IMR-90 (cell line): ENCODE data around the gene SKAP1.

Experiments
- CEBPB ChIP-seq: IDR thresholded peaks from 2 replicates; pipeline ENCODE4 v1.6.1; 2012; ENCODE audit warnings: low read depth, low read length, improper control_type of control experiment
- CHD1 ChIP-seq: IDR thresholded peaks from 2 replicates; pipeline ENCODE4 v1.6.1; 2012; ENCODE audit warnings: low read depth, low read length, improper control_type of control experiment
- FOS ChIP-seq: fragments of 150-350 bp; IDR thresholded peaks from 2 replicates; pipeline ENCODE4 v1.6.1; 2016; ENCODE audit warnings: low read depth, low read length
- MAFK ChIP-seq: IDR thresholded peaks from 2 replicates; pipeline ENCODE4 v1.6.1; 2012; ENCODE audit warnings: low read depth, low read length, improper control_type of control experiment
- MXI1 ChIP-seq: IDR thresholded peaks from 2 replicates; pipeline ENCODE4 v1.6.1; 2012; ENCODE audit warnings: low read depth, mild to moderate bottlenecking, low read length, moderate library complexity, borderline replicate concordance
- POLR2A ChIP-seq: IDR thresholded peaks from 2 replicates; pipeline ENCODE4 v1.6.1; 2012; ENCODE audit warnings: mild to moderate bottlenecking, low read depth, low read length
- RAD21 ChIP-seq: IDR thresholded peaks from 2 replicates; pipeline ENCODE4 v1.6.1; 2012; ENCODE audit warnings: low read length, improper control_type of control experiment
- USF2 ChIP-seq: fragments of 150-350 bp; IDR thresholded peaks from 2 replicates; pipeline ENCODE4 v1.6.1; 2017; ENCODE audit warnings: mild to moderate bottlenecking, antibody characterized with exemption, low read length, low read depth
- TF ChIP-seq, protein P1 (sequence below): conservative IDR thresholded peaks from 2 replicates; pipeline ENCODE4 v1.5.1; 2012; ENCODE audit warnings: mild to moderate bottlenecking, low read depth, low read length, improper control_type of control experiment

DNA sequence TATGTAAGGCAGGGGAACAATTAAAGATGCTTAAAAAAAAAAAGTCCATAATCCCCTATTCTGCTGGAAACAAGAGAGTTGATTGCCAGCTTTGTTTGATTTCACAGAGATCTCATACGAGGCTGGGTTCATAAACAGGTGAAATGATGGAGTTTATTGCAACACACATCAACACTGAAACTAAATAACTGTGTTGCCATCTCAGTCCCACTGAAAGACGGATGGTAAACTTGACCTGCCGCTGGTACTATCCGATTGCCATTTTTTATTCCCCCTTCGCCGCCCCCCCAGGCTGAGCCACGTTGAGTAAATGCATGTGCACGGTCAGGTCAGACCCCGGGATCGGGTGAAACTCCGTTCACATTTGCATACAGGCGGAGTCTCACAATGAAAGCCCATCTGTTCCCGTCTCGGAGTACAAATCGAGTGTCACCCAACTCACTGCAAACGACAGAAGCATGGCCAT lies 119.2 kb downstream of the SKAP1 start:
- TF ChIP-seq, protein P1, sequence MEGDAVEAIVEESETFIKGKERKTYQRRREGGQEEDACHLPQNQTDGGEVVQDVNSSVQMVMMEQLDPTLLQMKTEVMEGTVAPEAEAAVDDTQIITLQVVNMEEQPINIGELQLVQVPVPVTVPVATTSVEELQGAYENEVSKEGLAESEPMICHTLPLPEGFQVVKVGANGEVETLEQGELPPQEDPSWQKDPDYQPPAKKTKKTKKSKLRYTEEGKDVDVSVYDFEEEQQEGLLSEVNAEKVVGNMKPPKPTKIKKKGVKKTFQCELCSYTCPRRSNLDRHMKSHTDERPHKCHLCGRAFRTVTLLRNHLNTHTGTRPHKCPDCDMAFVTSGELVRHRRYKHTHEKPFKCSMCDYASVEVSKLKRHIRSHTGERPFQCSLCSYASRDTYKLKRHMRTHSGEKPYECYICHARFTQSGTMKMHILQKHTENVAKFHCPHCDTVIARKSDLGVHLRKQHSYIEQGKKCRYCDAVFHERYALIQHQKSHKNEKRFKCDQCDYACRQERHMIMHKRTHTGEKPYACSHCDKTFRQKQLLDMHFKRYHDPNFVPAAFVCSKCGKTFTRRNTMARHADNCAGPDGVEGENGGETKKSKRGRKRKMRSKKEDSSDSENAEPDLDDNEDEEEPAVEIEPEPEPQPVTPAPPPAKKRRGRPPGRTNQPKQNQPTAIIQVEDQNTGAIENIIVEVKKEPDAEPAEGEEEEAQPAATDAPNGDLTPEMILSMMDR, result no peak
- TF ChIP-seq MXI1, result no peak
- no peak for TF ChIP-seq POLR2A
- TF ChIP-seq MAFK, result no peak
- TF ChIP-seq CEBPB, result 0 out of 2 replicates have a peak, but pooled peaks have one; percentile 9
- no peak for TF ChIP-seq USF2
- TF ChIP-seq FOS, result no peak
- no peak for TF ChIP-seq RAD21
- TF ChIP-seq CHD1, result no peak
